Ishikawa (cell line): ENCODE data around the gene HTT-AS.

Experiments used
- CEBPB ChIP-seq: IDR thresholded peaks from 2 replicates; pipeline ENCODE4 v1.6.1; 2012
- CREB1 ChIP-seq: IDR thresholded peaks from 2 replicates; pipeline ENCODE4 v1.6.1; 2012; ENCODE audit warnings: low read depth
- EGR1 ChIP-seq: IDR thresholded peaks from 2 replicates; pipeline ENCODE4 v1.6.1; 2012
- EP300 ChIP-seq: IDR thresholded peaks from 2 replicates; pipeline ENCODE4 v1.6.1; 2012; ENCODE audit warnings: borderline replicate concordance
- FOXM1 ChIP-seq: IDR thresholded peaks from 2 replicates; pipeline ENCODE4 v1.6.1; 2012; ENCODE audit warnings: low read depth, borderline replicate concordance
- NFIC ChIP-seq: IDR thresholded peaks from 2 replicates; pipeline ENCODE4 v1.6.1; 2012
- RAD21 ChIP-seq: IDR thresholded peaks from 2 replicates; pipeline ENCODE4 v1.6.1; 2012; ENCODE audit warnings: low read depth
- TAF1 ChIP-seq: IDR thresholded peaks from 2 replicates; pipeline ENCODE4 v1.6.1; 2012; ENCODE audit warnings: low read depth, mild to moderate bottlenecking
- TCF12 ChIP-seq: IDR thresholded peaks from 2 replicates; pipeline ENCODE4 v1.6.1; 2012; ENCODE audit warnings: low read depth
- TEAD4 ChIP-seq: IDR thresholded peaks from 2 replicates; pipeline ENCODE4 v1.6.1; 2012
- YY1 ChIP-seq: IDR thresholded peaks from 2 replicates; pipeline ENCODE4 v1.6.1; 2012; ENCODE audit warnings: low read depth
- ZBTB7A ChIP-seq: IDR thresholded peaks from 2 replicates; pipeline ENCODE4 v1.6.1; 2012; ENCODE audit warnings: low read depth
- TF ChIP-seq, protein P1 (sequence below): IDR thresholded peaks from 2 replicates; pipeline ENCODE4 v1.6.1; 2012
- TF ChIP-seq, protein P2 (sequence below): IDR thresholded peaks from 2 replicates; pipeline ENCODE4 v1.6.1; 2012; ENCODE audit warnings: low read depth, mild to moderate bottlenecking
- TF ChIP-seq, protein P3 (sequence below): IDR thresholded peaks from 2 replicates; pipeline ENCODE4 v1.6.1; 2012

HTT-AS gene

DNA sequence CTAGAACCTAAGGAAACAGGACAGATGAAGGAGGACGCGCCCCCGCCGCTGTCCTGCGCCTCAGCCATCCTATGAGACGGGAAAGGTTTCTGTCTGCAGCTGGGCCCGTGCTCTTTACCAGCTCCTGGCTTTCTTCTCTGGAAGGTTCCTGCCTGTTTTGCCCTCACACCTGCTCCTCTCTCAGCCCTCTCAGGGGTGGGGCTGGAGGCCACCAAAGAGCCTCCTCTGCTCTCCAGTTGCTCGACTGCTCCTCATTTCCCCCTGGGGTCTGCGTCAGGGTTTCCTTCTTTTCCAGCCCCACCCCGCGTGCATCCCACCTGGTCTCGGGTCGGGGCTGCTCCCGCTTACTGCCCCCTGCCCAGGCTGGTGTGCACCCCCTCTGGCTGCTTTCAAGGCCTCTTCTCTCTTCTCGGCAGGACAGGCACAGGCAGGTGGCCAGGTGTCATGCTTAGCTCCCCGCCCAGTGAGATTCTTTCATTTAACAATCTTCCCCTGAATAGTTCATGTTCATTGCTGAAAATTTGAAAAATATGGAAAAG is 4.6 kb downstream of the HTT-AS start:
- no peak for TF ChIP-seq FOXM1

DNA sequence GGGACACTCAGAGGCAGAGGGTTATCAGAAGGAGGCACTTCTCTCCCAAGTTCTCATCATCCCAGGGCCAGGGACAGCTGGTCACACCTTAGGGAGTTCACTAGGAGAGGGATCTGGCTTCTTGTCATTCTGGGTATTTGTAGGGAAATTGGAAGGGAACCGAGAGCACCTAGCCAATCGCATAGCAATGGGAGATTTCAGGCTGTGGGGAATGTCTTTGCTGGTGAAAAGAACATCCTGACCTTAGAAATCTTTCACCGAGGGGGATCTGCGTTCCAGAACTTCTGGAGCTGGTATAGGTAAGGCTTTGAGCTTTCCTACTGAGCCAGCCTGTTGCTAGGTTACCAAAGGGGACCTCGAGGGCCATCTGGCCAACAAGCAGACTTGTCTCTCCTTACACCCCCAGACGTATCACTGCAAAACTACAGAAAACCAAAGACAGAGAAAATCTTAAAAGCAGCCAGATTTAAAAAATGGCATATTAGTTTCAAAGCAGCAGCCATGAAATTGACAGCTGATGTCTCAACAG is 6.8 kb downstream of the HTT-AS start:
- TF ChIP-seq EGR1 (no peak), TCF12 (no peak), NFIC (no peak), TEAD4 (no peak), RAD21 (no peak), CREB1 (no peak), EP300 (no peak), CEBPB (no peak), ZBTB7A (no peak), YY1 (no peak), TAF1 (no peak), FOXM1 (no peak)
- TF ChIP-seq, protein P1, sequence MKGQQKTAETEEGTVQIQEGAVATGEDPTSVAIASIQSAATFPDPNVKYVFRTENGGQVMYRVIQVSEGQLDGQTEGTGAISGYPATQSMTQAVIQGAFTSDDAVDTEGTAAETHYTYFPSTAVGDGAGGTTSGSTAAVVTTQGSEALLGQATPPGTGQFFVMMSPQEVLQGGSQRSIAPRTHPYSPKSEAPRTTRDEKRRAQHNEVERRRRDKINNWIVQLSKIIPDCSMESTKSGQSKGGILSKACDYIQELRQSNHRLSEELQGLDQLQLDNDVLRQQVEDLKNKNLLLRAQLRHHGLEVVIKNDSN: no peak
- TF ChIP-seq, protein P2, sequence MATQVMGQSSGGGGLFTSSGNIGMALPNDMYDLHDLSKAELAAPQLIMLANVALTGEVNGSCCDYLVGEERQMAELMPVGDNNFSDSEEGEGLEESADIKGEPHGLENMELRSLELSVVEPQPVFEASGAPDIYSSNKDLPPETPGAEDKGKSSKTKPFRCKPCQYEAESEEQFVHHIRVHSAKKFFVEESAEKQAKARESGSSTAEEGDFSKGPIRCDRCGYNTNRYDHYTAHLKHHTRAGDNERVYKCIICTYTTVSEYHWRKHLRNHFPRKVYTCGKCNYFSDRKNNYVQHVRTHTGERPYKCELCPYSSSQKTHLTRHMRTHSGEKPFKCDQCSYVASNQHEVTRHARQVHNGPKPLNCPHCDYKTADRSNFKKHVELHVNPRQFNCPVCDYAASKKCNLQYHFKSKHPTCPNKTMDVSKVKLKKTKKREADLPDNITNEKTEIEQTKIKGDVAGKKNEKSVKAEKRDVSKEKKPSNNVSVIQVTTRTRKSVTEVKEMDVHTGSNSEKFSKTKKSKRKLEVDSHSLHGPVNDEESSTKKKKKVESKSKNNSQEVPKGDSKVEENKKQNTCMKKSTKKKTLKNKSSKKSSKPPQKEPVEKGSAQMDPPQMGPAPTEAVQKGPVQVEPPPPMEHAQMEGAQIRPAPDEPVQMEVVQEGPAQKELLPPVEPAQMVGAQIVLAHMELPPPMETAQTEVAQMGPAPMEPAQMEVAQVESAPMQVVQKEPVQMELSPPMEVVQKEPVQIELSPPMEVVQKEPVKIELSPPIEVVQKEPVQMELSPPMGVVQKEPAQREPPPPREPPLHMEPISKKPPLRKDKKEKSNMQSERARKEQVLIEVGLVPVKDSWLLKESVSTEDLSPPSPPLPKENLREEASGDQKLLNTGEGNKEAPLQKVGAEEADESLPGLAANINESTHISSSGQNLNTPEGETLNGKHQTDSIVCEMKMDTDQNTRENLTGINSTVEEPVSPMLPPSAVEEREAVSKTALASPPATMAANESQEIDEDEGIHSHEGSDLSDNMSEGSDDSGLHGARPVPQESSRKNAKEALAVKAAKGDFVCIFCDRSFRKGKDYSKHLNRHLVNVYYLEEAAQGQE: no peak
- TF ChIP-seq, protein P3, sequence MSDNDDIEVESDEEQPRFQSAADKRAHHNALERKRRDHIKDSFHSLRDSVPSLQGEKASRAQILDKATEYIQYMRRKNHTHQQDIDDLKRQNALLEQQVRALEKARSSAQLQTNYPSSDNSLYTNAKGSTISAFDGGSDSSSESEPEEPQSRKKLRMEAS: no peak

DNA sequence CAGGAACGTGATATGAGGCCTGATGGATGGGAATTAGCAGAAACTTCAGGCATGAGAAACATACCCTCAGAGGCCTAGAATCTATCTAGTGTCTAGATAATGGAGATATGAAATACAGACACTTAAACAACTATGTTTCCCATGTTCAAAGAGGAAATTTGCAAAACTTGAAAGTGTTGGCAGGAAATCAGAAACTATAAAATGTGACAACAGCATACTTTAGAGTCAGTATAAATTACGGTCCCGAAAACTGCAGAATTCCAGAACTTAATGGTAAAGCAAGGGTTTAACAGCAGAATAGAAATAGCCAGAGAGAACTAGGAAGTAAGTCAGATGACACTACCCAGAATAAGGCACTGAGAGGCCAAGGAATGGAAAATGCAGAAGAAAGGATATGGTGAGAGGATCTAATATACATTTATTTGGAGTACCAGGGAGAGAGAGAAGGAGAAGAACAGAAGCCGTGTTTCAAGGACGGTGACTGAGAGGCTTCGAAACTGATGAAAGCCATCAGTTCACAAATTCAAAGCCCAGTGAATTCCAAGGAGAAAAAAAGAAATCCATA is 7.4 kb downstream of the HTT-AS start:
- TF ChIP-seq ZBTB7A (no peak), NFIC (no peak), TAF1 (no peak)
- TF ChIP-seq, protein P1: no peak

DNA sequence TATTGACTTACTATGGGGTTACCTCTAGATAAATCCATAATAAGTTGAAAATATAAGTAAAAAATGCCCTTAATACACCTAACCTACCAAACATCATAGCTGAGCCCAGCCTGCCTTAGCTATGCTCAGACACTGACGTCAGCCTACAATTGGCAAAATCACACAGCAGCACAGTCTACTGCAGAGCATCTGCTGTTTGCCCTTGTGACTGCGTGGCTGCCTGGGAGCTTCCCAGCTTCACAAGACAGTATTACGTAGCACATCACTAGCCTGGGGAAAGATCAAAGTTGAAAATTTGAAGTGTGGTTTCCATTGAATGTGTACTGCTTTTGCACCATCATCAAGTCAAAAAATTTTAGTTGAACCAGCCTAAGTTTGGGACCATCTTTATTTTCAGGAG is 8.8 kb downstream of the HTT-AS start:
- TF ChIP-seq, protein P1: no peak
- TF ChIP-seq YY1 (no peak), TAF1 (no peak), RAD21 (no peak), TCF12 (no peak)

DNA sequence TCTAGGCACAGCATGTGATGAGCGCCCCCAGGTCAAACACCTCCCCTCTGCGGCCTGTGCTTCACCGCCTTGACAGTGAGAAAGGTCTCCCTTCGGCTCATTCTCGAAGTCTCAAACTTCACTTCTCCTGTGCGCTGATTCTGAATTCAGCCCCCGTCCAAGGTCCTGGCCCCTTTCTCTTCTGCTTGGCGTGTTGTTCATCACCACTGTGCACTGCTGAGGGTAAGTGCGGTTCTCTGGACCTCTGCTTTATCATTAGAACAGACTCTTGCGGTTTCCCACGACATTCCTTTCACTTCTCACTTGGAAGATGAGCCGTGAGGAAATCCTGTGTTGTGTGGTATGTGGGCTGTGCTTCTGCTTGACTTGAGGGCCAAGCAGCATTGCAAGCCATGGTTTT is 11.9 kb downstream of the HTT-AS start:
- no peak for TF ChIP-seq TEAD4
- no peak for TF ChIP-seq ZBTB7A
- TF ChIP-seq, protein P2: peak; percentile 24; the same call in 1 of the 2 replicates

DNA sequence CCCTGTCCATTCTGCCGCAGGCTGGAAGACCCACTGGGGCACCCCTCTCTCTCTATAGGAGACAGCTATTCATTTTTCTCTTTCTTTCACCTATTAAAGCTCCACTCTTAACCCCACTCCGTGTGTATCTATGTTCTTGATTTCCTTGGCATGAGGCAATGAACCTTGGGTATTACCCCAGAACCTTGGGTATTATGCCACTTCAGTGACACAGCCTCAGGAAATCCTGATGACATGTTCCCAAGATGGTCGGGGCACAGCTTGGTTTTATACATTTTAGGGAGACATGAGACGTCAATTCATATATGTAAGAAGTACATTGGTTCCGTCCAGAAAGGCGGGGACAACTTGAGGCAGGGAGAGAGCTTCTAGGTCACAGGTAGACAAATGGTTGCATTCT is 13.4 kb downstream of the HTT-AS start:
- TF ChIP-seq YY1 (no peak), TEAD4 (no peak), TAF1 (no peak), NFIC (no peak), CREB1 (no peak), RAD21 (no peak), EP300 (no peak)

DNA sequence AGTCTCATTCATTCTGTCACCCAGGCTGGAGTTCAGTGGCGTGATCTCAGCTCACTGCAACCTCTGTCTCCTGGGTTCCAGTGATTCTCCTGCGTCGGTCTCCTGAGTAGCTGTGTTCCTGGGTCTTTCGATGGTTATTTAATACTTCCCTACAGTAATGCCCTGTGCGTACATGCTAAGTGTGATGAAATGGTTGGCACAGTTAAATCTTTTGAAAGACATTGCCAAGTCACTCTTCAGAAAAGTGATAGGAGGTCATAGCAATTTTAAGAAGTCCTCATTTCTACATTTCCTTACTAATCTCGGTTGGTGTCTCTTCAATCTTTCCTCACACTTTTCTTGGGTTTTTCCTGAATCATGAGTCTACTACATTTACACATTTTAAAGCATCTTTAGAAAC is 14.4 kb downstream of the HTT-AS start:
- TF ChIP-seq CEBPB (no peak), NFIC (no peak), ZBTB7A (no peak), TEAD4 (no peak), FOXM1 (no peak), RAD21 (no peak)
- TF ChIP-seq, protein P1: no peak
- TF ChIP-seq, protein P2: no peak
- TF ChIP-seq, protein P3: no peak
